Esophagus muscularis mucosa (tissue), 4 donors: Measurements from ENCODE around the gene TMEM109. TPM values are rescaled to one million over a fixed set of nuclear protein-coding genes. Genes with fewer than 3 reads are reported as not detected.

Experiments used
- DNase-seq: peaks from one replicate; pipeline ENCODE4 v3.0.0-alpha.2; 2017; ENCODE audit errors: extremely low spot score
- H3K27ac ChIP-seq, 4 donors: fragments of 200-600 bp; sonication (generic); replicated peaks in 1 of 4; 1 replicate in 3 of 4; 2 replicates in 1 of 4; pipeline ENCODE4 v1.5.1; 2016 to 2019; ENCODE audit warnings: mild to moderate bottlenecking in 1 of 4
- H3K27me3 ChIP-seq, 4 donors: fragments of 200-600 bp; sonication (generic); one replicate each; pipeline versions ENCODE4 v1.5.1 to v1.6.0; 2016 to 2019
- H3K36me3 ChIP-seq, 4 donors: fragments of 200-600 bp; sonication (generic); one replicate each; pipeline ENCODE4 v1.5.1; 2016 to 2019
- H3K4me1 ChIP-seq, 4 donors: fragments of 200-600 bp; sonication (generic); one replicate each; pipeline ENCODE4 v1.5.1; 2016 to 2019
- H3K4me3 ChIP-seq, 4 donors: fragments of 200-600 bp; sonication (generic); 1 replicate in 2 of 4; 2 replicates in 2 of 4; pipeline ENCODE4 v1.5.1; 2016 to 2019; ENCODE audit warnings: mild to moderate bottlenecking in 4 of 4, moderate library complexity in 1 of 4
- H3K9me3 ChIP-seq, 4 donors: fragments of 200-600 bp; sonication (generic); 1 replicate in 3 of 4; 2 replicates in 1 of 4; pipeline ENCODE4 v1.5.1; 2016 to 2019
- CTCF ChIP-seq, 3 experiments: fragments of 200-600 bp in 2 of 3; fragments of 450-650 bp in 1 of 3; sonication (generic) in 2 of 3; IDR thresholded peaks; one replicate each; pipeline ENCODE4 v1.5.1; 2017 to 2019; ENCODE audit warnings: antibody characterized with exemption in 3 of 3, mild to moderate bottlenecking in 2 of 3, moderate library complexity in 1 of 3
- EP300 ChIP-seq: sonication (generic); formaldehyde crosslinking; IDR thresholded peaks from one replicate; pipeline ENCODE4 v1.6.1; 2017; ENCODE audit warnings: antibody characterized with exemption
- POLR2A ChIP-seq: fragments of 450-650 bp; IDR thresholded peaks from one replicate; pipeline ENCODE4 v1.6.1; 2017; ENCODE audit warnings: antibody characterized with exemption, moderate library complexity, mild to moderate bottlenecking, low read depth
- POLR2AphosphoS5 ChIP-seq, 2 donors: sonication (generic); formaldehyde crosslinking; IDR thresholded peaks; one replicate each; pipeline ENCODE4 v1.6.1; 2017; ENCODE audit warnings: antibody characterized with exemption in 2 of 2
- WGBS: methylation state at CpG from one replicate; pipeline ENCODE4 v1.1.5; 2018; 5-methylcytosine and 5-hydroxymethylcytosine counted together
- intact Hi-C: fragments of 100-400 bp; cut with DNase I; formaldehyde crosslinking; loops from one replicate; pipeline ENCODE4 v1.15.1; 2023
- total RNA-seq, 4 donors: library from RNA; depleted of rRNA; stranded (reverse); fragments of >200 nt; gene quantifications; one replicate each; pipeline versions ENCODE4 v1.1.0 to v1.2.1, GENCODE V29; 2016

TMEM109 gene
- total RNA-seq, 4 donors from 2014 or later: 106 to 186 (median 138) TPM

- Histone ChIP-seq H3K4me1 (peaks cover 7 to 13% (median 10%) of the 10 kb centered on the region in 4 donors), H3K27me3 (peaks cover 0 to 5% (median 0%) of the 10 kb centered on the region in 4 donors), H3K36me3 (peaks cover 0 to 28% (median 22%) of the 10 kb centered on the region in 4 donors), H3K27ac (no peak overlapping the region), H3K4me3 (no peak overlapping the region), H3K9me3 (no peaks in the 10 kb centered on the region)
- WGBS: 85% methylated on average over 46 of the region's 57 CpGs
- no peak for TF ChIP-seq CTCF (IDR thresholded peaks at IDR 0.05)
- no peak for DNase-seq
- intact Hi-C loops: no loop called here
Observed at GRCh38 chr11:60934124-60934789, 20.3 kb downstream of the TMEM109 start.

- Histone ChIP-seq H3K36me3 (peaks cover 0 to 35% (median 27%) of the 10 kb centered on the region in 4 donors), H3K27me3 (peaks cover 0 to 2% (median 0%) of the 10 kb centered on the region in 4 donors), H3K4me3 (no peak overlapping the region), H3K27ac (no peak overlapping the region), H3K4me1 (peaks cover 7 to 13% (median 10%) of the 10 kb centered on the region in 4 donors), H3K9me3 (no peaks in the 10 kb centered on the region)
- no peak for DNase-seq
- WGBS: 90% methylated on average over 15 of the region's 21 CpGs
- intact Hi-C loops: no loop called here
- TF ChIP-seq POLR2A (no peak), EP300 (no peak), CTCF (IDR thresholded peaks at IDR 0.05) (no peak), POLR2AphosphoS5 (IDR thresholded peaks at IDR 0.05) (no peak)
Observed at GRCh38 chr11:60934790-60935605, 21.0 kb downstream of the TMEM109 start.

- no peaks in the 10 kb centered on the region for H3K9me3 ChIP-seq
- H3K27ac ChIP-seq: peak overlapping the region in 2 of 4 donors; percentile 31 to 62
- peaks cover 7 to 13% (median 10%) of the 10 kb centered on the region in 4 donors for H3K4me1 ChIP-seq
- intact Hi-C loops: no loop called here
- TF ChIP-seq POLR2AphosphoS5 (IDR thresholded peaks at IDR 0.05): peak in 1 of 2 donors; percentile 2
- no peak for TF ChIP-seq EP300
- TF ChIP-seq POLR2A: no peak
- TF ChIP-seq CTCF (IDR thresholded peaks at IDR 0.05): no peak
- H3K36me3 ChIP-seq: peaks cover 0 to 41% (median 35%) of the 10 kb centered on the region in 4 donors
- no peak for DNase-seq
- WGBS: 85% methylated on average over 16 of the region's 27 CpGs
- H3K27me3 ChIP-seq: no peaks in the 10 kb centered on the region
- no peak overlapping the region for H3K4me3 ChIP-seq
Observed at GRCh38 chr11:60935676-60936442, 21.9 kb downstream of the TMEM109 start.

- TF ChIP-seq EP300: no peak
- TF ChIP-seq POLR2A: no peak
- no peak for TF ChIP-seq POLR2AphosphoS5 (IDR thresholded peaks at IDR 0.05)
- no peak for TF ChIP-seq CTCF (IDR thresholded peaks at IDR 0.05)
- Histone ChIP-seq H3K36me3 (peaks cover 0 to 48% (median 42%) of the 10 kb centered on the region in 4 donors), H3K9me3 (no peaks in the 10 kb centered on the region), H3K27ac (peak overlapping the region; percentile 20 to 62 (median 27)), H3K4me1 (peaks cover 7 to 13% (median 10%) of the 10 kb centered on the region in 4 donors), H3K27me3 (no peaks in the 10 kb centered on the region), H3K4me3 (no peak overlapping the region)
- intact Hi-C loops: no loop called here
- WGBS: 88% methylated on average over 3 of the region's 18 CpGs
- DNase-seq: no peak
Observed at GRCh38 chr11:60936467-60937143, 22.6 kb downstream of the TMEM109 start.
